Loucy (cell line): ENCODE data around the gene ADAMTS4.

ENCODE experiments used
- H2AFZ ChIP-seq: fragments of 200-600 bp; sonication (generic); 2 replicates; pipeline ENCODE4 v1.6.0; 2016; ENCODE audit warnings: antibody characterized with exemption, mild to moderate bottlenecking, low read length, moderate library complexity
- H3F3A ChIP-seq: fragments of 200-600 bp; 2 replicates; pipeline ENCODE4 v1.6.0; 2016; ENCODE audit warnings: antibody characterized with exemption, low read depth, mild to moderate bottlenecking
- H3K27me3 ChIP-seq: fragments of 200-600 bp; sonication (generic); 2 replicates; pipeline ENCODE4 v1.6.1; 2014; ENCODE audit warnings: low read length, mild to moderate bottlenecking; ENCODE audit not compliant: insufficient read depth, poor library complexity, severe bottlenecking
- H3K36me3 ChIP-seq: fragments of 200-600 bp; sonication (generic); 2 replicates; pipeline ENCODE4 v1.6.1; 2016; ENCODE audit warnings: low read length; ENCODE audit not compliant: insufficient read depth
- H3K4me1 ChIP-seq: fragments of 200-600 bp; sonication (generic); 2 replicates; pipeline ENCODE4 v1.5.1; 2014; ENCODE audit warnings: low read length, mild to moderate bottlenecking; ENCODE audit not compliant: insufficient read depth, poor library complexity, severe bottlenecking
- H3K4me2 ChIP-seq: fragments of 200-600 bp; sonication (generic); 2 replicates; pipeline ENCODE4 v1.6.0; 2014; ENCODE audit warnings: antibody characterized with exemption, low read length, low read depth, mild to moderate bottlenecking; ENCODE audit not compliant: poor library complexity, severe bottlenecking
- H3K4me3 ChIP-seq: fragments of 200-600 bp; sonication (generic); 2 replicates; pipeline ENCODE4 v1.5.1; 2014; ENCODE audit warnings: low read length, mild to moderate bottlenecking, mixed read lengths; ENCODE audit not compliant: poor library complexity, severe bottlenecking
- H3K79me2 ChIP-seq: fragments of 200-600 bp; sonication (generic); 2 replicates; pipeline ENCODE4 v1.6.1; 2014; ENCODE audit warnings: low read length; ENCODE audit not compliant: insufficient read depth
- H3K9ac ChIP-seq: fragments of 200-600 bp; sonication (generic); 2 replicates; pipeline ENCODE4 v1.6.0; 2014; ENCODE audit warnings: mild to moderate bottlenecking, low read depth, low read length, moderate library complexity; ENCODE audit not compliant: poor library complexity, severe bottlenecking
- H3K9me2 ChIP-seq: fragments of 200-600 bp; sonication (generic); replicated peaks from 2 replicates; pipeline ENCODE4 v1.6.1; 2016; ENCODE audit warnings: low read depth, low read length, mixed read lengths
- H3K9me3 ChIP-seq: fragments of 200-600 bp; sonication (generic); 2 replicates; pipeline ENCODE4 v1.6.1; 2014; ENCODE audit warnings: mild to moderate bottlenecking, antibody characterized with exemption, low read length, low read depth; ENCODE audit not compliant: insufficient read depth
- H4K20me1 ChIP-seq: fragments of 200-600 bp; sonication (generic); 2 replicates; pipeline ENCODE4 v1.6.0; 2014; ENCODE audit warnings: antibody characterized with exemption, low read length, mild to moderate bottlenecking; ENCODE audit not compliant: insufficient read depth, poor library complexity, severe bottlenecking
- CTCF ChIP-seq: fragments of 200-600 bp; sonication (generic); conservative IDR thresholded peaks from 2 replicates; pipeline ENCODE4 v1.5.1; 2014; ENCODE audit warnings: mild to moderate bottlenecking, antibody characterized with exemption, low read length
- EZH2phosphoT487 ChIP-seq: fragments of 200-600 bp; IDR thresholded peaks from 2 replicates; pipeline ENCODE4 v1.6.1; 2018; ENCODE audit warnings: antibody characterized with exemption, mild to moderate bottlenecking, moderate library complexity, borderline replicate concordance

ADAMTS4 gene

DNA sequence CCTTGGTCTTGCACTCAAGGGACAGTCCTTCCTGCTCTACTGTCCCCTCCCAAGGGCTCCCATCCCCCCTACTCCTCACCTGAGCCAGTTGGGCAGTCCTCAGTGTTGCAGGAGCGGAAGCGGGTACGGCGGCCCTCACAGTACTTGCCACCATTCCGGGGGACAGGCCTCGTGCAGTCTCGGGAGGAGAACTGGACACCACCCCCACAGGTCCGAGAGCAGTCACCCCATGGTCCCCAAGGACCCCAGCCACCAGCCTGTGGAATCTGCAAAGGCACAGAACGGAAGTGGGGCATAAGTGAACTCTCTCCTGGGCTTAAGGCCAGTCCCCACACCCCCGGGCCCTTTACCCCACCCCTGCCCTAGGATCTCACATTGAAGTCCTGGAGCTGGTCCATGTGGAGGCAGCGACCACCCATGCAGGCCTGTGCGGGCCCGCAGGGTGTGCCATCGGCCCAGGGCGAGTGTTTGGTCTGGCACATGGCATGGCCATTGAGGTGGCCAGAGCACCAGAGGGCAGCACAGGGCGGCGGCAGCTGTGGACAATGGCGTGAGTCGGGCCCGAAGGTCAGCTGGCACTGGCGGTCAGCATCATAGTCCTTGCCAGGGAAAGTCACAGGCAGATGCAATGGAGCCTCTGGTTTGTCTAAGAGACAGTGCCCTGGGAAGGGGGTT, 5.2 kb downstream of the ADAMTS4 start:
- Histone ChIP-seq H3K36me3 (no peaks in the 10 kb centered on the region), H3K9me2 (no peaks in the 10 kb centered on the region), H4K20me1 (no peaks in the 10 kb centered on the region), H3K4me2 (no peak overlapping the region), H3K79me2 (no peaks in the 10 kb centered on the region), H3K4me3 (no peak overlapping the region), H3K9me3 (no peaks in the 10 kb centered on the region), H3F3A (no peaks in the 10 kb centered on the region), H2AFZ (no peak overlapping the region), H3K4me1 (no peaks in the 10 kb centered on the region), H3K27me3 (no peaks in the 10 kb centered on the region), H3K9ac (no peak overlapping the region)
- no peak for TF ChIP-seq CTCF
- no peak for TF ChIP-seq EZH2phosphoT487

- Histone ChIP-seq H3K4me2 (no peak overlapping the region), H3K9me2 (no peaks in the 10 kb centered on the region), H4K20me1 (no peaks in the 10 kb centered on the region), H2AFZ (peak overlapping the region; percentile 64), H3K9ac (peak overlapping the region; percentile 23), H3K4me3 (no peak overlapping the region), H3K27me3 (no peaks in the 10 kb centered on the region), H3F3A (no peaks in the 10 kb centered on the region), H3K36me3 (no peaks in the 10 kb centered on the region), H3K4me1 (no peaks in the 10 kb centered on the region), H3K9me3 (no peaks in the 10 kb centered on the region), H3K79me2 (no peaks in the 10 kb centered on the region)
- TF ChIP-seq EZH2phosphoT487, result no peak
- peak; percentile 87 for TF ChIP-seq CTCF
Measured at GRCh38 chr1:161192476-161193465, 6.1 kb downstream of the ADAMTS4 start.

- no peak overlapping the region for H3K4me2 ChIP-seq
- 0 out of 2 replicates have a peak overlapping the region, but pooled peaks have one; percentile 36 for H2AFZ ChIP-seq
Measured at GRCh38 chr1:161191971-161192370, 6.9 kb downstream of the ADAMTS4 start.

More at GRCh38 chr1:161191971-161192370, 6.9 kb downstream of the ADAMTS4 start:
- no peaks in the 10 kb centered on the region for H3K27me3 ChIP-seq
- no peaks in the 10 kb centered on the region for H3F3A ChIP-seq
- H3K9ac ChIP-seq, result peak overlapping the region; percentile 23
- peaks cover 1% of the 10 kb centered on the region for H3K4me1 ChIP-seq
- H3K79me2 ChIP-seq, result no peaks in the 10 kb centered on the region
- no peak overlapping the region for H3K4me3 ChIP-seq
- TF ChIP-seq CTCF (no peak), EZH2phosphoT487 (no peak)
- H3K9me2 ChIP-seq, result no peaks in the 10 kb centered on the region
- no peaks in the 10 kb centered on the region for H3K9me3 ChIP-seq
- H4K20me1 ChIP-seq, result no peaks in the 10 kb centered on the region
- H3K36me3 ChIP-seq, result no peaks in the 10 kb centered on the region
